H1 (cell line): Measurements from ENCODE around the gene ZNG1B. TPM values are rescaled to one million over a fixed set of nuclear protein-coding genes. Genes with fewer than 3 reads are reported as not detected.
"Not testable (repeated sequence)": the region's sequence is repeated elsewhere in the genome, so short reads cannot be mapped to it uniquely, and the experiment has no call there.

ENCODE experiments used
- CTCF ChIA-PET: fragments of 300-600 bp; sonication (Branson Sonifier 250); formaldehyde crosslinking; loops from one replicate; lab custom pipeline; 2021; ENCODE audit not compliant: partially characterized antibody; lab: Charles Lee
- POLR2A ChIA-PET: fragments of 300-600 bp; sonication (Branson Sonifier 250); formaldehyde crosslinking; loops from one replicate; lab custom pipeline; 2021; ENCODE audit warnings: inconsistent platforms; ENCODE audit not compliant: partially characterized antibody; lab: Charles Lee
- DNase-seq, 2 experiments: peaks; one replicate each; pipeline versions ENCODE4 v3.0.0 to v3.0.0-alpha.2; 2010 to 2022; ENCODE audit warnings: low spot score in 2 of 2, low read depth in 1 of 2, mixed read lengths in 1 of 2
- FAIRE-seq: peaks from 2 replicates; lab custom pipeline; 2011; peaks lifted over from hg19 to GRCh38; lab: Jason Lieb, UNC
- H2AFZ ChIP-seq: 2 replicates; pipeline ENCODE4 v1.8.1; 2012; ENCODE audit warnings: low read length, inconsistent platforms
- H2AK5ac ChIP-seq: 2 replicates; pipeline ENCODE4 v1.6.1; 2013; ENCODE audit warnings: low read depth, low read length
- H2BK120ac ChIP-seq: replicated peaks from 2 replicates; pipeline ENCODE3; 2013; ENCODE audit warnings: low read depth, low read length, inconsistent platforms
- H2BK12ac ChIP-seq: 2 replicates; pipeline ENCODE4 v1.6.1; 2013; ENCODE audit warnings: low read depth, low read length
- H2BK15ac ChIP-seq: 2 replicates; pipeline ENCODE4 v1.6.1; 2013; ENCODE audit warnings: low read length
- H2BK20ac ChIP-seq: 2 replicates; pipeline ENCODE4 v1.6.1; 2013; ENCODE audit warnings: low read length
- H2BK5ac ChIP-seq: 2 replicates; pipeline ENCODE4 v1.6.1; 2013; ENCODE audit warnings: low read depth, low read length
- H3K14ac ChIP-seq: 2 replicates; pipeline ENCODE4 v1.6.1; 2013; ENCODE audit warnings: inconsistent platforms; ENCODE audit not compliant: insufficient read length
- H3K18ac ChIP-seq: 2 replicates; pipeline ENCODE4 v1.6.1; 2013; ENCODE audit warnings: low read length; ENCODE audit errors: extremely low read depth
- H3K23ac ChIP-seq: 2 replicates; pipeline ENCODE4 v1.6.1; 2013; ENCODE audit warnings: inconsistent platforms; ENCODE audit not compliant: insufficient read length
- H3K23me2 ChIP-seq: 2 replicates; pipeline ENCODE4 v1.6.1; 2013; ENCODE audit warnings: low read depth, low read length
- H3K27ac ChIP-seq: 2 replicates; pipeline ENCODE4 v1.6.1; 2011; ENCODE audit warnings: low read depth, low read length, inconsistent platforms
- H3K27me3 ChIP-seq, 4 experiments: replicated peaks in 1 of 4; 1 replicate in 1 of 4; 2 replicates in 3 of 4; pipeline versions ENCODE4 v1.6.1 to v1.8.1; 2011 to 2013; ENCODE audit warnings: low read length in 3 of 4, mild to moderate bottlenecking in 3 of 4, inconsistent platforms in 2 of 4, mixed read lengths in 2 of 4, moderate library complexity in 1 of 4; ENCODE audit not compliant: control insufficient read depth in 3 of 4, insufficient read depth in 3 of 4; ENCODE audit errors: extremely low read depth in 1 of 4
- H3K36me3 ChIP-seq, 4 experiments: 2 replicates each; pipeline versions ENCODE4 v1.6.1 to v1.8.1; 2011 to 2013; ENCODE audit warnings: mild to moderate bottlenecking in 4 of 4, low read length in 3 of 4, moderate library complexity in 2 of 4, control low read depth in 1 of 4, inconsistent platforms in 1 of 4; ENCODE audit not compliant: insufficient read depth in 4 of 4, control insufficient read depth in 2 of 4
- H3K4ac ChIP-seq: replicated peaks from 2 replicates; pipeline ENCODE3; 2013; ENCODE audit warnings: low read length, low read depth, mixed read lengths, inconsistent platforms; ENCODE audit not compliant: insufficient read length
- H3K4me1 ChIP-seq, 4 experiments: replicated peaks in 1 of 4; 1 replicate in 1 of 4; 2 replicates in 3 of 4; pipeline versions ENCODE4 v1.6.1 to v1.8.1; 2011 to 2013; ENCODE audit warnings: low read length in 3 of 4, inconsistent platforms in 2 of 4, mixed read lengths in 1 of 4; ENCODE audit not compliant: insufficient read depth in 4 of 4, control insufficient read depth in 3 of 4
- H3K4me2 ChIP-seq, 2 experiments: 2 replicates each; pipeline versions ENCODE4 v1.6.1 to v1.8.1; 2011 to 2013; ENCODE audit warnings: low read depth in 2 of 2, low read length in 2 of 2, control low read depth in 1 of 2, inconsistent platforms in 1 of 2, mild to moderate bottlenecking in 1 of 2; ENCODE audit not compliant: insufficient read depth in 1 of 2
- H3K4me3 ChIP-seq, 4 experiments: fragments of 200-600, 300-600 bp in 1 of 4; sonication (generic), shearing (Covaris generic), sonication (Bioruptor Twin) in 1 of 4; 2 replicates each; pipeline versions ENCODE4 v1.5.1 to v1.8.1; 2011 to 2016; ENCODE audit warnings: low read length in 4 of 4, low read depth in 3 of 4, control low read depth in 2 of 4, inconsistent platforms in 2 of 4, mild to moderate bottlenecking in 2 of 4, mixed read lengths in 1 of 4, moderate library complexity in 1 of 4; ENCODE audit not compliant: insufficient read depth in 2 of 4; ENCODE audit errors: extremely low read depth in 1 of 4
- H3K56ac ChIP-seq: replicated peaks from 2 replicates; pipeline ENCODE3; 2013; ENCODE audit warnings: low read depth, mild to moderate bottlenecking, mixed read lengths, low read length, inconsistent platforms; ENCODE audit not compliant: insufficient read length
- H3K79me1 ChIP-seq: 2 replicates; pipeline ENCODE4 v1.6.1; 2013; ENCODE audit warnings: low read depth, low read length, control low read depth
- H3K79me2 ChIP-seq, 2 experiments: 2 replicates each; pipeline versions ENCODE4 v1.6.1 to v1.8.1; 2012 to 2013; ENCODE audit warnings: low read length in 2 of 2, mild to moderate bottlenecking in 2 of 2, inconsistent platforms in 1 of 2; ENCODE audit not compliant: insufficient read depth in 2 of 2, control insufficient read depth in 1 of 2
- H3K9ac ChIP-seq, 4 experiments: replicated peaks in 1 of 4; 1 replicate in 1 of 4; 2 replicates in 3 of 4; pipeline versions ENCODE4 v1.6.1 to v1.8.1; 2011 to 2013; ENCODE audit warnings: low read depth in 3 of 4, low read length in 3 of 4, control low read depth in 2 of 4, mild to moderate bottlenecking in 2 of 4, moderate library complexity in 2 of 4, inconsistent platforms in 1 of 4; ENCODE audit errors: extremely low read depth in 1 of 4
- H3K9me3 ChIP-seq, 2 experiments: 2 replicates each; pipeline versions ENCODE4 v1.6.1 to v1.8.1; 2012 to 2013; ENCODE audit warnings: mild to moderate bottlenecking in 2 of 2, moderate library complexity in 2 of 2, control low read depth in 1 of 2, inconsistent platforms in 1 of 2, low read depth in 1 of 2, low read length in 1 of 2, mixed read lengths in 1 of 2; ENCODE audit not compliant: insufficient read depth in 2 of 2
- H4K20me1 ChIP-seq, 2 experiments: replicated peaks in 1 of 2; 2 replicates each; pipeline versions ENCODE3 to v1.8.1; 2011 to 2013; ENCODE audit warnings: inconsistent platforms in 2 of 2, low read length in 2 of 2, mild to moderate bottlenecking in 1 of 2; ENCODE audit not compliant: insufficient read depth in 2 of 2, control insufficient read depth in 1 of 2
- H4K5ac ChIP-seq: 2 replicates; pipeline ENCODE4 v1.6.1; 2013; ENCODE audit warnings: low read length, low read depth, mixed read lengths, inconsistent platforms; ENCODE audit not compliant: insufficient read length
- H4K8ac ChIP-seq: 2 replicates; pipeline ENCODE4 v1.8.0; 2013; ENCODE audit warnings: mild to moderate bottlenecking, moderate library complexity, low read length, inconsistent platforms; ENCODE audit not compliant: insufficient read depth; ENCODE audit errors: extremely low read depth
- H4K91ac ChIP-seq: replicated peaks from 2 replicates; pipeline ENCODE3; 2013; ENCODE audit warnings: low read length, mixed read lengths, inconsistent platforms; ENCODE audit not compliant: insufficient read length
- EZH2 ChIP-seq: fragments of 200-600 bp; sonication (generic); IDR thresholded peaks from 2 replicates; pipeline ENCODE4 v1.7.1; 2012; ENCODE audit warnings: low read depth, mild to moderate bottlenecking, moderate library complexity, low read length, inconsistent platforms; ENCODE audit not compliant: severe bottlenecking
- RNF2 ChIP-seq: fragments of 200-900, 300-1000 bp; sonication (generic); IDR thresholded peaks from 2 replicates; pipeline ENCODE4 v1.7.1; 2016; ENCODE audit warnings: borderline replicate concordance, low read depth, mild to moderate bottlenecking, antibody characterized with exemption, low read length; ENCODE audit not compliant: poor library complexity, severe bottlenecking; ENCODE audit errors: missing control alignments
- SUZ12 ChIP-seq: fragments of 200-600 bp; sonication (generic); IDR thresholded peaks from 2 replicates; pipeline ENCODE4 v1.6.1; 2012; ENCODE audit warnings: mild to moderate bottlenecking, inconsistent platforms, low read length, moderate library complexity, mixed read lengths
- WGBS, 2 experiments: shearing (Covaris generic) in 1 of 2; methylation state at CpG; one replicate each; pipeline versions ENCODE4 v1.1.6 to v1.1.7; 2013 to 2015; ENCODE audit warnings: low lambda C conversion rate in 2 of 2, mixed read lengths in 2 of 2, inconsistent platforms in 1 of 2, low coverage in 1 of 2, missing lambda C conversion rate in 1 of 2; ENCODE audit not compliant: insufficient replicate concordance in 2 of 2, insufficient coverage in 1 of 2, insufficient read length in 1 of 2; ENCODE audit errors: extremely low coverage in 1 of 2, missing lambda C conversion rate in 1 of 2; 5-methylcytosine and 5-hydroxymethylcytosine counted together
- polyA plus RNA-seq, 7 experiments: library from polyadenylated mRNA; depleted of rRNA in 3 of 7; stranded (reverse) in 5 of 7; unstranded in 2 of 7; fragments of >200 nt in 5 of 7; fragments of 200-250 nt in 2 of 7; gene quantifications; 1 replicate in 5 of 7; 2 replicates in 1 of 7; 4 replicates in 1 of 7; pipeline versions ENCODE4 v1.2.1 to v1.2.3, GENCODE V29; 2011 to 2013; ENCODE audit warnings: missing spikeins in 2 of 7, mixed read lengths in 2 of 7
- total RNA-seq: library from RNA; stranded (reverse); fragmentation: NEBNext Ultra II Directional; extraction: Animal tissue kit (Norgen Biotek cat#: 25700); gene quantifications from 2 replicates; pipeline ENCODE4 v1.2.1, GENCODE V29; 2021

The ZNG1B gene
- total and polyA plus RNA-seq, 2 of the 8 experiments (the other 6 are each of a cell fraction or from before 2014, with no cell fraction given): 12.8 to 32.7 TPM

DNA sequence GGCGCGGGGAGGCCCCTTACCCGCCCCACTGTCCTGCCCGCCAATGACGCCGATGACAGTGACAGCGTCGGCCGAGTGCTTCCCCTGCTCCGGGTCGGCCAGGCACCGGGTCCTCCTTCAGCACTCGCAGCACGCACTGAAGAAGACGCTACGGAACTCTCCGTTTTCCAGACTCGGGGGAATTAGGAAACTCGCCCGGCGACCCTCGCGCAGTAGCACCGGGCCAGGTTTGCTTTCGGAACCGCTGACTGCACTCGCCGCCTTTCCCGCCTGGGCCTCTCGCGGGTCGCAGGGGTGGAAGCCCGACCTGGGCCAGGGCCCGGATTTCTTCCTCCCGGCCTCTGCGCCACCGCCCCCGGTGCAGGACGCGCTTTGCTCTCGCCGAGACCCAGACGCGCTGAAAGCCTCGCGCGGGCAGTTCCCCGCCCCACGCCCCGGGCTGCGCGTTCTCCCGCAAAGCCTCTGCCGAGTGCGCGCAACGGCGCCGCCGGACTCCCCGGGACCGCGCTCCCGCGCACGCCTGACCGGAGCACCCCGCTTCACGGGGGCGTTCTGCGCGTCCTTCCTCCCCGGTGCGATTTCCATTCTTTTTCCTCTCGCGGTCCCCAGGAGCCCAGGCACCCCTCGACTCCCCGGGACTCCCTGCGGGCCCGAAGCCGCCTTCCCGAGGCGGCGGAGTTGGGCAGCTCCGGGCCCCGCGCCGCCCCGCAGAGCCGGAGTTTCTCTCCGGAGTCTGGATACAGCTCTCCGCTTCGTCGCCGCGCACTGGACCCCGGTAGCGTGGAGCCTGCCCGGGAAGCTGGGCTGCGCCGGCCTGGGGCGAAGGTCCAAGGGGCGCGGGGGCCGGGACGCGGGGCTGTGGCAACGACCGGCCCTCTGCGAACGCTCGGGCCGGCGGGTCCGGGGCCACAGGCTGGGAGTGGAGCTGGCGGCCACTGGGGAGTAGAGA lies 65.9 kb downstream of the ZNG1B start:
- DNase-seq: peak in 1 of 2 experiments; percentile 56
- H3K9ac ChIP-seq, H2BK120ac ChIP-seq, H3K4me1 ChIP-seq, H2BK15ac ChIP-seq, CTCF ChIA-PET, H3K9me3 ChIP-seq, FAIRE-seq, H2BK5ac ChIP-seq, H4K5ac ChIP-seq, POLR2A ChIA-PET, H2AFZ ChIP-seq, H3K4ac ChIP-seq, H3K14ac ChIP-seq, H3K23ac ChIP-seq, H4K20me1 ChIP-seq, H2BK12ac ChIP-seq, H4K91ac ChIP-seq, H2AK5ac ChIP-seq, H4K8ac ChIP-seq, H3K27ac ChIP-seq, H3K56ac ChIP-seq, H3K36me3 ChIP-seq, H2BK20ac ChIP-seq, H3K18ac ChIP-seq, H3K23me2 ChIP-seq, H3K79me1 ChIP-seq, H3K79me2 ChIP-seq: not testable (repeated sequence)
- Histone ChIP-seq H3K27me3 (peaks cover 25 to 59% (median 44%) of the 10 kb centered on the region in 4 experiments; a peak in 6 of 7 replicates), H3K4me2 (peak overlapping the region; percentile 41 to 62; a peak in 3 of 4 replicates), H3K4me3 (peak overlapping the region in 1 of 4 experiments; percentile 46; a peak in 2 of 8 replicates)
- TF ChIP-seq SUZ12 (peak; percentile 78; the same call in 1 of the 2 replicates), EZH2 (peak; percentile 89), RNF2 (peak; percentile 10)
- WGBS, 2 experiments: 1% methylated on average over 31 of the region's 116 CpGs; no CpG with 5 or more reads in 1 of the 2 experiments
